HepG2 (cell line): Measurements from ENCODE around the gene KMT5C. TPM values are rescaled to one million over a fixed set of nuclear protein-coding genes. Genes with fewer than 3 reads are reported as not detected.

Source experiments
- ATRX ChIP-seq: sonication (generic); formaldehyde crosslinking; IDR thresholded peaks from 2 replicates; pipeline ENCODE4 v1.4.0; 2020; ENCODE audit warnings: missing genetic modification reagents, borderline replicate concordance
- DR1 ChIP-seq: sonication (generic); formaldehyde crosslinking; IDR thresholded peaks from 2 replicates; pipeline ENCODE4 v1.8.0; 2021; ENCODE audit warnings: mild to moderate bottlenecking, missing genetic modification reagents, inconsistent platforms
- ETV6 ChIP-seq: sonication (generic); formaldehyde crosslinking; conservative IDR thresholded peaks from 2 replicates; pipeline ENCODE4 v1.4.0; 2020; ENCODE audit warnings: missing genetic modification reagents
- IRF9 ChIP-seq: sonication (generic); formaldehyde crosslinking; IDR thresholded peaks from 2 replicates; pipeline ENCODE4 v1.8.0; 2022; ENCODE audit warnings: missing genetic modification reagents, mild to moderate bottlenecking, borderline replicate concordance
- KIAA2018 ChIP-seq: sonication (generic); formaldehyde crosslinking; IDR thresholded peaks from 2 replicates; pipeline ENCODE4 v1.5.0; 2020; ENCODE audit warnings: mild to moderate bottlenecking, missing genetic modification reagents, borderline replicate concordance
- PBX2 ChIP-seq: IDR thresholded peaks from 2 replicates; pipeline ENCODE4 v1.6.1; 2016; ENCODE audit warnings: control low read depth
- PHF21A ChIP-seq: sonication (generic); formaldehyde crosslinking; IDR thresholded peaks from 2 replicates; pipeline ENCODE4 v1.5.0; 2020; ENCODE audit warnings: mild to moderate bottlenecking, missing genetic modification reagents
- RBM39 ChIP-seq: fragments of 200-400 bp; formaldehyde crosslinking; IDR thresholded peaks from one replicate; pipeline ENCODE4 v1.6.1; 2018; ENCODE audit warnings: antibody characterized with exemption, mild to moderate bottlenecking, low read depth, low read length; ENCODE audit not compliant: poor library complexity, severe bottlenecking
- RORA ChIP-seq: sonication (generic); formaldehyde crosslinking; IDR thresholded peaks from 2 replicates; pipeline ENCODE4 v1.5.0; 2020; ENCODE audit warnings: mild to moderate bottlenecking, missing genetic modification reagents, moderate library complexity
- SIN3B ChIP-seq: fragments of 150-350 bp; IDR thresholded peaks from 2 replicates; pipeline ENCODE4 v1.6.1; 2014; ENCODE audit warnings: low read length
- SIX4 ChIP-seq: sonication (generic); formaldehyde crosslinking; IDR thresholded peaks from 2 replicates; pipeline ENCODE4 v1.4.0; 2020; ENCODE audit warnings: missing genetic modification reagents
- SKI ChIP-seq: fragments of 450-650 bp; IDR thresholded peaks from one replicate; pipeline ENCODE4 v1.6.1; 2018; ENCODE audit warnings: mild to moderate bottlenecking; ENCODE audit not compliant: partially characterized antibody
- SRSF9 ChIP-seq: fragments of 200-400 bp; formaldehyde crosslinking; IDR thresholded peaks from 2 replicates; pipeline ENCODE4 v1.6.1; 2018; ENCODE audit warnings: borderline replicate concordance, mild to moderate bottlenecking, low read depth, low read length; ENCODE audit not compliant: insufficient read depth, poor library complexity, severe bottlenecking
- ZNF496 ChIP-seq: sonication (generic); formaldehyde crosslinking; IDR thresholded peaks from 2 replicates; pipeline ENCODE4 v1.8.1; 2023; ENCODE audit warnings: mild to moderate bottlenecking, moderate library complexity, missing genetic modification reagents; ENCODE audit not compliant: insufficient replicate concordance
- ZNF513 ChIP-seq: sonication (generic); formaldehyde crosslinking; conservative IDR thresholded peaks from 2 replicates; pipeline ENCODE4 v1.5.0; 2020; ENCODE audit warnings: missing genetic modification reagents
- ZNF564 ChIP-seq: sonication (generic); formaldehyde crosslinking; IDR thresholded peaks from 2 replicates; pipeline ENCODE4 v1.8.1; 2023; ENCODE audit warnings: mild to moderate bottlenecking, missing genetic modification reagents
- ZNF619 ChIP-seq: sonication (generic); formaldehyde crosslinking; IDR thresholded peaks from 2 replicates; pipeline ENCODE4 v1.4.0; 2020; ENCODE audit warnings: mild to moderate bottlenecking, missing genetic modification reagents
- ZNF841 ChIP-seq: sonication (generic); formaldehyde crosslinking; IDR thresholded peaks from 2 replicates; pipeline ENCODE4 v1.8.1; 2023; ENCODE audit warnings: missing genetic modification reagents, borderline replicate concordance
- ZNF883 ChIP-seq: sonication (generic); formaldehyde crosslinking; IDR thresholded peaks from 2 replicates; pipeline ENCODE4 v1.5.1; 2020; ENCODE audit warnings: mild to moderate bottlenecking, missing genetic modification reagents; ENCODE audit errors: not compliant biosample characterization
- polyA plus RNA-seq, 8 experiments: library from polyadenylated mRNA; depleted of rRNA in 3 of 8; stranded (reverse) in 7 of 8; unstranded in 1 of 8; fragments of >200 nt; fragmentation: Illumina TruSeq in 4 of 8; extraction: Trizol in 4 of 8; gene quantifications; 2 replicates each; pipeline versions ENCODE4 v1.2.1 to v1.2.3, GENCODE V29; 2011 to 2016; ENCODE audit warnings: low read depth in 4 of 8, missing spikeins in 1 of 8, mixed read lengths in 1 of 8; ENCODE audit not compliant: insufficient read depth in 1 of 8
- total RNA-seq, 5 experiments: library from RNA; depleted of rRNA; stranded (reverse); fragments of >200 nt; fragmentation: Illumina TruSeq; extraction: Trizol; gene quantifications; 2 replicates each; pipeline ENCODE4 v1.2.3, GENCODE V29; 2016; ENCODE audit warnings: low read depth in 1 of 5

Gene KMT5C
- total and polyA plus RNA-seq, 2 of the 13 experiments (the other 11 are each of a cell fraction or from before 2014, with no cell fraction given) = 5.5 to 9.0 TPM

GRCh38 chr19:55333870-55334269, 5.8 kb upstream of the KMT5C start (continued):
- no peak for TF ChIP-seq KIAA2018 (CRISPR knock-in tag)
- TF ChIP-seq SIN3B = no peak
- peak; percentile 63 for TF ChIP-seq SKI
- TF ChIP-seq DR1 (CRISPR knock-in tag) = no peak
- no peak for TF ChIP-seq ZNF841 (CRISPR knock-in tag)
- TF ChIP-seq ZNF883 (CRISPR knock-in tag) = no peak
- TF ChIP-seq SIX4 = 0 out of 2 replicates have a peak, but pooled peaks have one; percentile 26
- TF ChIP-seq PBX2 = no peak
- TF ChIP-seq ATRX = no peak
- no peak for TF ChIP-seq ETV6 (CRISPR knock-in tag)
- no peak for TF ChIP-seq IRF9 (CRISPR knock-in tag)
- peak; percentile 69 for TF ChIP-seq PHF21A (CRISPR knock-in tag)
- TF ChIP-seq ZNF619 = no peak
- no peak for TF ChIP-seq RBM39
- no peak for TF ChIP-seq ZNF513 (CRISPR knock-in tag)
- no peak for TF ChIP-seq ZNF496 (CRISPR knock-in tag)
- TF ChIP-seq ZNF564 (CRISPR knock-in tag) = no peak
- no peak for TF ChIP-seq RORA
- TF ChIP-seq SRSF9 = no peak
